BJ (cell line): Measurements from ENCODE around the gene PAN2. TPM values are rescaled to one million over a fixed set of nuclear protein-coding genes. Genes with fewer than 3 reads are reported as not detected.

ENCODE experiments used
- CTCF ChIA-PET: fragments of 350-600 bp; formaldehyde crosslinking; extraction: SDS; loops from one replicate; lab custom pipeline; 2021; ENCODE audit warnings: antibody characterized with exemption, inconsistent platforms; lab: Yijun Ruan, JAX
- POLR2A ChIA-PET: fragments of 300-600 bp; sonication (Branson Sonifier 250); formaldehyde crosslinking; extraction: SDS; loops from one replicate; lab custom pipeline; 2021; ENCODE audit warnings: antibody characterized with exemption; lab: Charles Lee
- DNase-seq: peaks from one replicate; pipeline ENCODE4 v3.0.0-alpha.2; 2011; ENCODE audit warnings: low read depth
- H3K27me3 ChIP-seq: 2 replicates; pipeline ENCODE4 v1.6.0; 2011; ENCODE audit warnings: low read length; ENCODE audit not compliant: control insufficient read depth, insufficient read depth
- H3K36me3 ChIP-seq: 2 replicates; pipeline ENCODE4 v1.5.1; 2011; ENCODE audit warnings: low read length; ENCODE audit not compliant: control insufficient read depth, insufficient read depth
- H3K4me3 ChIP-seq: 2 replicates; pipeline ENCODE4 v1.5.1; 2011; ENCODE audit warnings: low read depth, mild to moderate bottlenecking, control low read depth, low read length
- CTCF ChIP-seq: IDR thresholded peaks from 2 replicates; pipeline ENCODE4 v1.5.1; 2011; ENCODE audit warnings: low read depth, mild to moderate bottlenecking, control low read depth, inconsistent platforms, low read length, moderate library complexity; ENCODE audit not compliant: insufficient read depth
- polyA plus RNA-seq: library from polyadenylated mRNA; depleted of rRNA; stranded (reverse); fragments of >200 nt; gene quantifications from 2 replicates; pipeline ENCODE4 v1.2.3, GENCODE V29; 2011

PAN2 gene
- polyA plus RNA-seq, 1 experiment, result 32.3 TPM

GRCh38 chr12:56315622-56316473 is 18.0 kb downstream of the PAN2 start, which contains the start of gene CNPY2:
CNPY2 (minus strand) TSS chr12:56315988; CDS start chr12:56315217, 771 bp downstream.
- Histone ChIP-seq H3K4me3 (peak within 1 kb of the TSS; percentile 75), H3K36me3 (peaks cover 7% of the 10 kb centered on the region), H3K27me3 (no peaks in the 10 kb centered on the region)
- POLR2A ChIA-PET, result interaction anchor here (0.6 to 1.2 kb wide), 4 partner anchors 18 to 158 kb away, joined by 4 to 8 read pairs (median 6); partner anchors contain the start of genes MYL6, PAN2 and RNF41
- CTCF ChIA-PET, result interaction anchor here (0.6 to 1.7 kb wide), 10 partner anchors 9 to 197 kb away, joined by 3 to 5 read pairs (median 4); partner anchors contain the start of gene ZC3H10
- no peak for TF ChIP-seq CTCF
- DNase-seq, result peak; percentile 84

- Histone ChIP-seq H3K36me3 (peaks cover 11% of the 10 kb centered on the region), H3K4me3 (peak overlapping the region; percentile 75), H3K27me3 (no peaks in the 10 kb centered on the region)
- no peak for DNase-seq
- ChIA-PET POLR2A (interaction anchor here (1.1 to 1.2 kb wide), 3 partner anchors 18 to 93 kb away, joined by 4 to 7 read pairs (median 4); partner anchors contain the start of genes PAN2 and RNF41), CTCF (interaction anchor here (0.6 to 1.7 kb wide), 8 partner anchors 9 to 196 kb away, joined by 3 to 5 read pairs (median 4); partner anchors contain the start of gene ZC3H10)
- TF ChIP-seq CTCF, result no peak
These were observed 18.6 kb downstream of the PAN2 start for GRCh38 chr12:56315249-56315621.

GRCh38 chr12:56311003-56311402 is 22.8 kb downstream of the PAN2 start:
- H3K36me3 ChIP-seq, result peaks cover 11% of the 10 kb centered on the region
- CTCF ChIA-PET, result no interaction called here

GRCh38 chr12:56308714-56309113 is 25.1 kb downstream of the PAN2 start:
- no peak for DNase-seq
- ChIA-PET CTCF (interaction anchor here (0.7 to 1.4 kb wide), 4 partner anchors 25 to 119 kb away, joined by 3 to 6 read pairs (median 4); partner anchors contain the start of genes ANKRD52, PAN2 and SMARCC2), POLR2A (no interaction called here)
- H3K4me3 ChIP-seq, result no peak overlapping the region
- TF ChIP-seq CTCF, result no peak
- peaks cover 11% of the 10 kb centered on the region for H3K36me3 ChIP-seq
- H3K27me3 ChIP-seq, result no peaks in the 10 kb centered on the region

More at GRCh38 chr12:56311003-56311402, 22.8 kb downstream of the PAN2 start:
- Histone ChIP-seq H3K27me3 (no peaks in the 10 kb centered on the region), H3K4me3 (no peak overlapping the region)
- no peak for TF ChIP-seq CTCF
- no peak for DNase-seq
- POLR2A ChIA-PET, result interaction anchor here (0.5 to 0.6 kb wide), 2 partner anchors 9 to 211 kb away, joined by 6 read pairs; partner anchors contain the start of gene RBMS2
